IMR-90 (cell line): ENCODE data around the gene FOXP4. TPM values are rescaled to one million over a fixed set of nuclear protein-coding genes. Genes with fewer than 3 reads are reported as not detected.

Source experiments
- ATAC-seq: fragments of 200-7000 bp; cut with Tn5 transposase; 2 replicates; pipeline ENCODE4 v1.9.1; 2020; ENCODE audit warnings: low read depth, mild to moderate bottlenecking, moderate library complexity
- BruUV-seq: library from RNA; stranded (reverse); fragments of 400-500 nt; replicated peaks from 2 replicates; lab custom pipeline; 2021; lab: Mats Ljungman, UMichigan
- CTCF ChIA-PET: fragments of 300-600 bp; formaldehyde crosslinking; extraction: SDS; loops from one replicate; lab custom pipeline; 2021; ENCODE audit warnings: antibody characterized with exemption; lab: Yijun Ruan, JAX
- POLR2A ChIA-PET: fragments of 300-600 bp; sonication (Branson Sonifier 250); formaldehyde crosslinking; loops from one replicate; lab custom pipeline; 2022; ENCODE audit warnings: antibody characterized with exemption; ENCODE audit not compliant: unreplicated experiment; lab: Charles Lee
- DNase-seq: peaks from one replicate; pipeline ENCODE4 v3.0.0; 2013
- H2AFZ ChIP-seq: replicated peaks from 2 replicates; pipeline ENCODE3; 2013; ENCODE audit warnings: low read length, mild to moderate bottlenecking; ENCODE audit not compliant: poor library complexity
- H2AK5ac ChIP-seq: 2 replicates; pipeline ENCODE4 v1.6.1; 2013; ENCODE audit warnings: low read depth, low read length, inconsistent platforms
- H2AK9ac ChIP-seq: replicated peaks from 2 replicates; pipeline ENCODE3; 2013; ENCODE audit warnings: mild to moderate bottlenecking, low read depth, low read length, moderate library complexity; ENCODE audit not compliant: poor library complexity
- H2BK120ac ChIP-seq: 2 replicates; pipeline ENCODE4 v1.6.1; 2013; ENCODE audit warnings: low read depth, low read length, inconsistent platforms
- H2BK15ac ChIP-seq: 3 replicates; pipeline ENCODE4 v1.6.1; 2013; ENCODE audit warnings: low read depth, low read length, inconsistent platforms
- H2BK20ac ChIP-seq: 2 replicates; pipeline ENCODE4 v1.6.1; 2013; ENCODE audit warnings: low read depth, mild to moderate bottlenecking, inconsistent platforms, low read length, moderate library complexity
- H2BK5ac ChIP-seq: 2 replicates; pipeline ENCODE4 v1.6.1; 2013; ENCODE audit warnings: mild to moderate bottlenecking, low read depth, low read length, inconsistent platforms; ENCODE audit not compliant: poor library complexity, severe bottlenecking
- H3K14ac ChIP-seq: replicated peaks from 2 replicates; pipeline ENCODE4 v1.6.1; 2013; ENCODE audit warnings: low read depth, low read length, inconsistent platforms
- H3K18ac ChIP-seq: 2 replicates; pipeline ENCODE4 v1.6.1; 2013; ENCODE audit warnings: low read depth, low read length, control low read depth
- H3K23ac ChIP-seq: 2 replicates; pipeline ENCODE4 v1.6.1; 2013; ENCODE audit warnings: low read depth, low read length, inconsistent platforms
- H3K27ac ChIP-seq: 2 replicates; pipeline ENCODE4 v1.5.1; 2013; ENCODE audit warnings: mild to moderate bottlenecking, control low read depth, low read length; ENCODE audit not compliant: insufficient read depth
- H3K27me3 ChIP-seq: 2 replicates; pipeline ENCODE4 v1.6.1; 2013; ENCODE audit warnings: low read length; ENCODE audit not compliant: control insufficient read depth, insufficient read depth
- H3K36me3 ChIP-seq: 2 replicates; pipeline ENCODE4 v1.6.1; 2013; ENCODE audit warnings: low read length, mixed read lengths; ENCODE audit not compliant: control insufficient read depth, insufficient read depth
- H3K4ac ChIP-seq: 2 replicates; pipeline ENCODE4 v1.6.1; 2013; ENCODE audit warnings: low read depth, low read length, inconsistent platforms
- H3K4me1 ChIP-seq: 2 replicates; pipeline ENCODE4 v1.6.1; 2013; ENCODE audit warnings: low read length, mixed read lengths; ENCODE audit not compliant: control insufficient read depth, insufficient read depth
- H3K4me2 ChIP-seq: 2 replicates; pipeline ENCODE4 v1.6.1; 2013; ENCODE audit warnings: low read depth, mild to moderate bottlenecking, control low read depth, low read length, moderate library complexity
- H3K4me3 ChIP-seq: 2 replicates; pipeline ENCODE4 v1.5.1; 2013; ENCODE audit warnings: low read depth, mild to moderate bottlenecking, control low read depth, low read length, moderate library complexity; ENCODE audit not compliant: insufficient read depth
- H3K56ac ChIP-seq: 2 replicates; pipeline ENCODE4 v1.6.1; 2013; ENCODE audit warnings: low read length, inconsistent platforms; ENCODE audit not compliant: insufficient read depth; ENCODE audit errors: extremely low read depth
- H3K79me1 ChIP-seq, 2 experiments: 2 replicates each; pipeline ENCODE4 v1.6.1; 2013; ENCODE audit warnings: low read length in 2 of 2, inconsistent platforms in 1 of 2, low read depth in 1 of 2
- H3K9ac ChIP-seq: 2 replicates; pipeline ENCODE4 v1.6.1; 2013; ENCODE audit warnings: low read depth, low read length, control low read depth
- H3K9me1 ChIP-seq: 2 replicates; pipeline ENCODE4 v1.6.1; 2013; ENCODE audit warnings: low read length, inconsistent platforms; ENCODE audit not compliant: insufficient read depth
- H3K9me3 ChIP-seq: 2 replicates; pipeline ENCODE4 v1.6.1; 2013; ENCODE audit warnings: low read length; ENCODE audit not compliant: control insufficient read depth, insufficient read depth
- H4K20me1 ChIP-seq: 2 replicates; pipeline ENCODE4 v1.6.1; 2013; ENCODE audit warnings: low read length, inconsistent platforms; ENCODE audit not compliant: insufficient read depth
- H4K5ac ChIP-seq: 2 replicates; pipeline ENCODE4 v1.6.1; 2013; ENCODE audit warnings: mild to moderate bottlenecking, low read depth, low read length, control low read depth
- H4K8ac ChIP-seq, 2 experiments: 2 replicates each; pipeline ENCODE4 v1.6.1; 2013; ENCODE audit warnings: low read depth in 2 of 2, low read length in 2 of 2, control low read depth in 1 of 2, inconsistent platforms in 1 of 2
- H4K91ac ChIP-seq: 2 replicates; pipeline ENCODE4 v1.6.1; 2013; ENCODE audit warnings: low read depth, low read length, inconsistent platforms; ENCODE audit not compliant: insufficient read depth
- BHLHE40 ChIP-seq: fragments of 150-350 bp; IDR thresholded peaks from 2 replicates; pipeline ENCODE4 v1.6.1; 2016; ENCODE audit warnings: mild to moderate bottlenecking, low read depth, low read length
- CEBPB ChIP-seq: IDR thresholded peaks from 2 replicates; pipeline ENCODE4 v1.6.1; 2012; ENCODE audit warnings: low read depth, low read length, improper control_type of control experiment
- CHD1 ChIP-seq: IDR thresholded peaks from 2 replicates; pipeline ENCODE4 v1.6.1; 2012; ENCODE audit warnings: low read depth, low read length, improper control_type of control experiment
- CTCF ChIP-seq: conservative IDR thresholded peaks from 2 replicates; pipeline ENCODE4 v1.5.1; 2012; ENCODE audit warnings: mild to moderate bottlenecking, low read depth, low read length, improper control_type of control experiment
- FOS ChIP-seq: fragments of 150-350 bp; IDR thresholded peaks from 2 replicates; pipeline ENCODE4 v1.6.1; 2016; ENCODE audit warnings: low read depth, low read length
- MAFK ChIP-seq: IDR thresholded peaks from 2 replicates; pipeline ENCODE4 v1.6.1; 2012; ENCODE audit warnings: low read depth, low read length, improper control_type of control experiment
- MAZ ChIP-seq: IDR thresholded peaks from 2 replicates; pipeline ENCODE4 v1.6.1; 2012; ENCODE audit warnings: low read depth, mild to moderate bottlenecking, low read length, improper control_type of control experiment, moderate library complexity, borderline replicate concordance
- MXI1 ChIP-seq: IDR thresholded peaks from 2 replicates; pipeline ENCODE4 v1.6.1; 2012; ENCODE audit warnings: low read depth, mild to moderate bottlenecking, low read length, moderate library complexity, borderline replicate concordance
- NFE2L2 ChIP-seq: fragments of 150-350 bp; IDR thresholded peaks from 2 replicates; pipeline ENCODE4 v1.6.1; 2016; ENCODE audit warnings: low read depth, mild to moderate bottlenecking, low read length
- POLR2A ChIP-seq: IDR thresholded peaks from 2 replicates; pipeline ENCODE4 v1.6.1; 2012; ENCODE audit warnings: mild to moderate bottlenecking, low read depth, low read length
- RAD21 ChIP-seq: IDR thresholded peaks from 2 replicates; pipeline ENCODE4 v1.6.1; 2012; ENCODE audit warnings: low read length, improper control_type of control experiment
- RCOR1 ChIP-seq: IDR thresholded peaks from 2 replicates; pipeline ENCODE4 v1.6.1; 2012; ENCODE audit warnings: mild to moderate bottlenecking, low read length, improper control_type of control experiment; ENCODE audit not compliant: insufficient replicate concordance
- RFX5 ChIP-seq: IDR thresholded peaks from 2 replicates; pipeline ENCODE4 v1.8.0; 2012; ENCODE audit warnings: low read depth, mild to moderate bottlenecking, low read length, moderate library complexity
- SMC3 ChIP-seq: fragments of 150-350 bp; IDR thresholded peaks from 2 replicates; pipeline ENCODE4 v1.6.1; 2016; ENCODE audit warnings: low read depth, mild to moderate bottlenecking, antibody characterized with exemption, low read length, moderate library complexity
- WGBS, 2 experiments: methylation state at CpG; one replicate each; pipeline versions ENCODE4 v1.1.5 to v1.1.7; 2013; ENCODE audit warnings: missing lambda C conversion rate in 2 of 2; ENCODE audit not compliant: insufficient read length in 1 of 2; ENCODE audit errors: extremely low coverage in 2 of 2; 5-methylcytosine and 5-hydroxymethylcytosine counted together
- dilution Hi-C: fragments of 300-500 bp; cut with HindIII; formaldehyde crosslinking; loops from one replicate; pipeline ENCODE4 v1.14.3; 2018; ENCODE audit warnings: low sequenced_read_pairs; ENCODE audit not compliant: unreplicated experiment
- in situ Hi-C: fragments of 300-500 bp; cut with MboI; formaldehyde crosslinking; loops from 3 replicates; pipeline ENCODE4 v1.14.3; 2019; ENCODE audit warnings: low sequenced_read_pairs, inconsistent platforms, mixed read lengths
- intact Hi-C: fragments of 100-400 bp; cut with micrococcal nuclease; formaldehyde crosslinking; loops from 2 replicates; pipeline ENCODE4 v1.10.0; 2022
- polyA plus RNA-seq, 3 experiments: library from polyadenylated mRNA; depleted of rRNA; stranded (reverse); fragments of >200 nt; gene quantifications; 2 replicates each; pipeline ENCODE4 v1.2.3, GENCODE V29; 2012; ENCODE audit warnings: low replicate concordance in 1 of 3
- total RNA-seq: library from RNA; depleted of rRNA; stranded (reverse); fragments of >200 nt; gene quantifications from 2 replicates; pipeline ENCODE4 v1.2.3, GENCODE V29; 2012
- TF ChIP-seq, protein P1 (sequence below): fragments of 150-350 bp; IDR thresholded peaks from 2 replicates; pipeline ENCODE4 v1.6.1; 2016; ENCODE audit warnings: low read depth, mild to moderate bottlenecking, low read length, moderate library complexity, borderline replicate concordance
- TF ChIP-seq, protein P2 (sequence below): fragments of 150-350 bp; IDR thresholded peaks from 2 replicates; pipeline ENCODE4 v1.6.1; 2017; ENCODE audit warnings: mild to moderate bottlenecking, antibody characterized with exemption, low read length, low read depth

FOXP4 gene
- total and polyA plus RNA-seq, 2 of the 4 experiments (the other 2 are of a cell fraction), result 0.72 to 9.5 TPM

- no peak overlapping the region for H2BK5ac ChIP-seq
- no peak overlapping the region for H2BK20ac ChIP-seq
- no peak overlapping the region for H4K5ac ChIP-seq
- H3K18ac ChIP-seq, result no peak overlapping the region
- peaks cover 32% of the 10 kb centered on the region for H3K4me1 ChIP-seq
- H3K9ac ChIP-seq, result no peak overlapping the region
- no peak overlapping the region for H2BK120ac ChIP-seq
- dilution Hi-C loops (no loop called here), in situ Hi-C loops (loop anchor here (10.0 kb wide), 1 partner anchor 116 kb away; no protein-coding TSS in a partner anchor), intact Hi-C loops (loop anchor here (1.0 to 2.0 kb wide), 2 partner anchors 34 to 117 kb away; partner anchors contain the start of gene FOXP4)
- H3K14ac ChIP-seq, result 0 out of 2 replicates have a peak overlapping the region, but pooled peaks have one; percentile 6
- BruUV-seq, result no TSS peak
- H2BK15ac ChIP-seq, result no peak overlapping the region
- ATAC-seq (no peak), DNase-seq (no peak)
- H2AFZ ChIP-seq, result no peak overlapping the region
- no peak overlapping the region for H3K27ac ChIP-seq
- H3K4me3 ChIP-seq, result no peak overlapping the region
- H3K4me2 ChIP-seq, result no peak overlapping the region
- peak overlapping the region; percentile 31 for H2AK9ac ChIP-seq
- H3K23ac ChIP-seq, result no peak overlapping the region
- H3K4ac ChIP-seq, result no peak overlapping the region
- H3K56ac ChIP-seq, result no peak overlapping the region
- no peaks in the 10 kb centered on the region for H3K9me3 ChIP-seq
- H4K20me1 ChIP-seq, result peaks cover 16% of the 10 kb centered on the region
- H2AK5ac ChIP-seq, result 0 out of 2 replicates have a peak overlapping the region, but pooled peaks have one; percentile 28
- peaks cover 10 to 48% of the 10 kb centered on the region in 2 experiments; a peak in 3 of 4 replicates for H3K79me1 ChIP-seq
- peaks cover 6% of the 10 kb centered on the region; the same call in 1 of the 2 replicates for H3K36me3 ChIP-seq
- TF ChIP-seq CHD1 (no peak), RCOR1 (no peak), MXI1 (no peak), NFE2L2 (no peak), CEBPB (no peak), POLR2A (no peak), BHLHE40 (no peak), MAZ (no peak), MAFK (no peak), FOS (no peak), RAD21 (no peak), SMC3 (no peak), RFX5 (no peak), CTCF (no peak)
- TF ChIP-seq, protein P1, sequence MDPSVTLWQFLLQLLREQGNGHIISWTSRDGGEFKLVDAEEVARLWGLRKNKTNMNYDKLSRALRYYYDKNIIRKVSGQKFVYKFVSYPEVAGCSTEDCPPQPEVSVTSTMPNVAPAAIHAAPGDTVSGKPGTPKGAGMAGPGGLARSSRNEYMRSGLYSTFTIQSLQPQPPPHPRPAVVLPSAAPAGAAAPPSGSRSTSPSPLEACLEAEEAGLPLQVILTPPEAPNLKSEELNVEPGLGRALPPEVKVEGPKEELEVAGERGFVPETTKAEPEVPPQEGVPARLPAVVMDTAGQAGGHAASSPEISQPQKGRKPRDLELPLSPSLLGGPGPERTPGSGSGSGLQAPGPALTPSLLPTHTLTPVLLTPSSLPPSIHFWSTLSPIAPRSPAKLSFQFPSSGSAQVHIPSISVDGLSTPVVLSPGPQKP, result no peak
- TF ChIP-seq, protein P2, sequence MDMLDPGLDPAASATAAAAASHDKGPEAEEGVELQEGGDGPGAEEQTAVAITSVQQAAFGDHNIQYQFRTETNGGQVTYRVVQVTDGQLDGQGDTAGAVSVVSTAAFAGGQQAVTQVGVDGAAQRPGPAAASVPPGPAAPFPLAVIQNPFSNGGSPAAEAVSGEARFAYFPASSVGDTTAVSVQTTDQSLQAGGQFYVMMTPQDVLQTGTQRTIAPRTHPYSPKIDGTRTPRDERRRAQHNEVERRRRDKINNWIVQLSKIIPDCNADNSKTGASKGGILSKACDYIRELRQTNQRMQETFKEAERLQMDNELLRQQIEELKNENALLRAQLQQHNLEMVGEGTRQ, result no peak
- no peaks in the 10 kb centered on the region for H3K27me3 ChIP-seq
- ChIA-PET POLR2A (no interaction called here), CTCF (interaction anchor here (1.0 to 1.7 kb wide), 3 partner anchors 12 to 156 kb away, joined by 3 to 5 read pairs (median 5); no protein-coding TSS in a partner anchor)
- no peak overlapping the region for H4K91ac ChIP-seq
- no CpG with 5 or more reads among the region's 7 CpGs for WGBS, 2 experiments
- peaks cover 33% of the 10 kb centered on the region for H3K9me1 ChIP-seq
- H4K8ac ChIP-seq, result no peak overlapping the region
Measured at GRCh38 chr6:41580690-41581089, 34.5 kb downstream of the FOXP4 start.
